ENCODE data around the gene ELP6.
"Not testable (repeated sequence)": the region's sequence is repeated elsewhere in the genome, so short reads cannot be mapped to it uniquely, and the experiment has no call there.

Gene ELP6

DNA sequence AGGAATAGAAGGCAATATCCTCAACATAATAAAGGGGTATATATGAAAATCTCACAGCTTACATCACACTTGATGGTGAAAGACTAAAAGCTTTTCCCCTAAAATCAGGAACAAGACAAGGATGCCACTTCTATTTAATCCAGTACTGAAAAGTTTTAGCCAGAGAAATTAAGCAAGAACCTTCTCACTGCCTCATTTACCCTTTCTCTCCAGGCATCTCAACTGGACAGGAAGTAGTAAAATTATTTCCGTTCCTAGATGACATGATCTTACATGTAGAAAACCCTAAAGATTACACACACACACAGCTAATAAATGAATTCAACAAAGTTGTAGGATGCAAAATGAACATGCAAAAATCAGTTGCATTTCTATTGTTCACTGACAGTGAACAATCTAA lies 48.9 kb downstream of the ELP6 start:
- DNase-seq (ENCODE audit: low read depth), result no peak

DNA sequence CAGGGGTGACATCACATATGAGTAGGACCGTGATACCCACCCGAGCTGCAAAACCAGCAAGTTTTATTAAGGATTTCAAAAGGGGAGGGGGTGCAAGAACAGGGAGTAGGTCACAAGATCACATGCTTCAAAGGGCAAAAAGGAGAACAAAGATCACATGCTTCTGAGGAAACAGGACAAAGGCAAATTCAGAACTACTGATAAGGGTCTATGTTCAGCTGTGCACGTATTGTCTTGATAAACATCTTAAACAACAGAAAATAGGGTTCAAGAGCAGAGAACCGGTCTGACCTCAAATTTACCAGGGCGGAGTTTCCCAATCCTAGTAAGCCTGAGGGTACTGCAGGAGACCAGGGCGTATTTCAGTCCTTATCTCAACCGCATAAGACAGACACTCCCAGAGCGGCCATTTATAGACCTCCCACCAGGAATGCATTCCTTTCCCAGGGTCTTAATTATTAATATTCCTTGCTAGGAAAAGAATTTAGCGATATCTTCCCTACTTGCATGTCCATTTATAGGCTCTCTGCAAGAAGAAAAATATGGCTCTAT lies 53.9 kb downstream of the ELP6 start:
- not testable (repeated sequence) for DNase-seq (ENCODE audit: low read depth)

DNA sequence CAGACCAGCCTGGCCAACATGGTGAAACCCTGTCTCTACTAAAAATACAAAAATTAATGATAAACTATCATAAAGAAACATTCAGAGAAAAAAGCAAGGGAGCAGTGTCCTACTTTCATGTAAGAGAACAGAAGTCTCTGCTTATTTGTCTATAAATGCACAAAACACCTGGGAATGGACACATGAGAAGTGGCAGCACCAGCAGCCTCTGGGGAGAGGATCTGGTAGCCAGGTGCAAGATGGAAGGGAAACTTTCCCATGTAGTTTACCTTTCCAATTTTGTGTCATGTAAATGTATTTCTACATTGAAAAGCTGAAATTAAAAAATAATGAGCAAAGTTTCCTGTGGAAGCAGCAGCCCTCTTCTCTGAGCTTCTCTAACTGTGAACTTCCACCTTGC lies 56.5 kb downstream of the ELP6 start:
- DNase-seq (ENCODE audit: low read depth), result no peak

DNA sequence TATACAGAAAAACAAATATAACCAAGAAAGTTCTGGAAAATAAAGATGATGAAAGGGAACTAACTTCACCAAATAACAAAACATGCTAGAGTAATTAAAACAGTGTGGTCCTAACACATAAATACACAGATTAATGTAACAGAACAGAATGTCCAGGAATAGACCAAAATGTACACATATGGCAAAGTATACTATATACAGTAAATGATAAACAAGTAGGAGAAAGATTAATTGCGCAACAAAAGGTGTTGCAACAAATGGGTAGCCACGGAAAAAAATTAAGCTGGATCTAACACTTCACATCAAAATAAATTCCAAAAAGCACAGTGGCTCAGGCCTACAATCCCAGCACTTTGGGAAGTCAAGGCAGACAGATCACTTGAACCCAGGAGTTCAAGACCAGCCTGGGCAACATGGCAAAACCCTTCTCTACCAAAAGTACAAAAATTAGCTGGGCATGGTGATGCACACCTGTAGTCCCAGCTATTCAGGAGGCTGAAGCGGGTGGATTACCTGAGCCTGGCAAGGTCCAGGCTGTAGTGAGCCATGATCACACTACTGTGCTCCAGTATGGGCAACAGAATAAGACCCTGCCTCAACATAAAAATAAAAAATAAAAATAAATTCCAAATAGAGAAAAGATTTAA lies 57.6 kb downstream of the ELP6 start:
- DNase-seq (ENCODE audit: low read depth), result no peak

DNA sequence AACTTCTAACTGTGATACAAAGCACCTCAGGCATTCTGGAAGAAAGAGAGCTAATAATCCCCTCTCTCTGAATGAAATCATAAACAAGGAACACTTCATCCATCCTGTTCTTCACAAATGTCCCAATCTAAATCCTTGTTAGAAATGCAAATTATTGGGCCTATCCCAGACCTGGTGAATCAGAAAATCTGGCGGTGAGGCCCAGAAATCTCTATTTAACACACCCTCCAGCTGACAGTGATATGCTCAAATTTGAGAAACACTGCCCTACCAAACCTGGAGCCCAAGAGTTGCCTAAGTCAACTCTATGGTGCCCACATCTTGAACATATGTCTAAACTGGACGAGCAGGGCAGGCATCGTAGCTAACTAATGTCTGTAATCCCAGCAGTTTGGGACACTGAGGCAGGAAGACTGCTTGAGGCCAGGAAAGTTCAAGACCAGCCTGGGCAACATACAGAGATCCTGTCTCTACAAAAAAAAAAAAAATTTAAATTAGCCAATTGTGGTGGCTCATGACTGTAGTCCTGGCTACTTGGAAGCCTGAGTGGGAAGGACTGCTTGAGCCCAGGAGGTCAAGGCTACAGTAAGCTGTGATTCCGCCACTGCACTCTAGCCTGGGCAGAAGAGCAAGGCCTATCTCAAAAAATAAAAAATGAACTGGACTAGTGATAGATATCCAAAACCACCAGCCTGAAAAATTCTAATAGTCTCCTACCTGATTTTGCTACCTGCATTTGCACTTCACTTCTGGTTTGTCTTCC lies 60.9 kb downstream of the ELP6 start:
- no peak for DNase-seq (ENCODE audit: low read depth)
